ENCODE measurements around the gene PTPRM. TPM values are rescaled to one million over a fixed set of nuclear protein-coding genes. Genes with fewer than 3 reads are reported as not detected.

The PTPRM gene
- total and polyA plus RNA-seq, 4 donors: 9.2 to 23.0 (median 12.7) TPM

DNA sequence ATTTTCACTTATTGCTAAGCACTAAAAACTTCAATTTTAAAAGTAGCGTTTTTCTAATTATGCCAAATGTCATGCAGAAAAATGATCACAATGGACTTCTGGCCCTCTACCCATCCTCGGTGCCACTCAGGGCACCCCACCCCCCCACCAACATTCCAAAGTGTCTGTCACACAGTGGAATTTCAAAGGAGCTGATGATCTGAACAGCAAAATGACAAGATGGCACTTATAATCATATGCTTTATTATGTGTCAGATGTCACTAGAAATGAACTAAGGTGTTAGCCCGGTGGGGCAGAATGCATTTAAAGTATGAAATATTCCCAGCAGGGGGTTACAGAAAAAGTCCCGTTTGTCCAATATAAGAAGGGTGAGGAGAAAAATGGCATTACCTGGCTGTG is 681.5 kb downstream of the PTPRM start:
- DNase-seq (ENCODE audit: low spot score): no peak
- Histone ChIP-seq H3K4me3 (ENCODE audit: low read depth in 1 of 3, low read length in 3 of 3) (no peak overlapping the region), H3K27me3 (ENCODE audit: control insufficient read depth in 4 of 4, insufficient read depth in 4 of 4, low read length in 3 of 4) (no peaks in the 10 kb centered on the region), H3K9me3 (ENCODE audit: control insufficient read depth in 4 of 4, low read length in 3 of 4) (no peaks in the 10 kb centered on the region), H3K4me1 (ENCODE audit: control insufficient read depth in 4 of 4, insufficient read depth in 4 of 4, low read length in 3 of 4) (no peaks in the 10 kb centered on the region), H3K27ac (ENCODE audit: low read depth in 1 of 2, low read length in 2 of 2) (no peak overlapping the region), H3K36me3 (ENCODE audit: control insufficient read depth in 4 of 4, insufficient read depth in 3 of 4, low read depth in 1 of 4, low read length in 3 of 4) (peaks cover 0 to 1% (median 0%) of the 10 kb centered on the region in 4 donors), H3K9ac (ENCODE audit: low read depth in 1 of 2, low read length in 2 of 2) (no peak overlapping the region)
- TF ChIP-seq RAD21 (IDR thresholded peaks at IDR 0.05) (no peak), GABPA (IDR thresholded peaks at IDR 0.05 in 1 of 2, conservative IDR thresholded peaks at IDR 0.05 in 1 of 2) (no peak)
- TF ChIP-seq, protein P1, sequence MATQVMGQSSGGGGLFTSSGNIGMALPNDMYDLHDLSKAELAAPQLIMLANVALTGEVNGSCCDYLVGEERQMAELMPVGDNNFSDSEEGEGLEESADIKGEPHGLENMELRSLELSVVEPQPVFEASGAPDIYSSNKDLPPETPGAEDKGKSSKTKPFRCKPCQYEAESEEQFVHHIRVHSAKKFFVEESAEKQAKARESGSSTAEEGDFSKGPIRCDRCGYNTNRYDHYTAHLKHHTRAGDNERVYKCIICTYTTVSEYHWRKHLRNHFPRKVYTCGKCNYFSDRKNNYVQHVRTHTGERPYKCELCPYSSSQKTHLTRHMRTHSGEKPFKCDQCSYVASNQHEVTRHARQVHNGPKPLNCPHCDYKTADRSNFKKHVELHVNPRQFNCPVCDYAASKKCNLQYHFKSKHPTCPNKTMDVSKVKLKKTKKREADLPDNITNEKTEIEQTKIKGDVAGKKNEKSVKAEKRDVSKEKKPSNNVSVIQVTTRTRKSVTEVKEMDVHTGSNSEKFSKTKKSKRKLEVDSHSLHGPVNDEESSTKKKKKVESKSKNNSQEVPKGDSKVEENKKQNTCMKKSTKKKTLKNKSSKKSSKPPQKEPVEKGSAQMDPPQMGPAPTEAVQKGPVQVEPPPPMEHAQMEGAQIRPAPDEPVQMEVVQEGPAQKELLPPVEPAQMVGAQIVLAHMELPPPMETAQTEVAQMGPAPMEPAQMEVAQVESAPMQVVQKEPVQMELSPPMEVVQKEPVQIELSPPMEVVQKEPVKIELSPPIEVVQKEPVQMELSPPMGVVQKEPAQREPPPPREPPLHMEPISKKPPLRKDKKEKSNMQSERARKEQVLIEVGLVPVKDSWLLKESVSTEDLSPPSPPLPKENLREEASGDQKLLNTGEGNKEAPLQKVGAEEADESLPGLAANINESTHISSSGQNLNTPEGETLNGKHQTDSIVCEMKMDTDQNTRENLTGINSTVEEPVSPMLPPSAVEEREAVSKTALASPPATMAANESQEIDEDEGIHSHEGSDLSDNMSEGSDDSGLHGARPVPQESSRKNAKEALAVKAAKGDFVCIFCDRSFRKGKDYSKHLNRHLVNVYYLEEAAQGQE (IDR thresholded peaks at IDR 0.05): no peak
- 91% methylated on average over 4 of the region's 4 CpGs for WGBS

DNA sequence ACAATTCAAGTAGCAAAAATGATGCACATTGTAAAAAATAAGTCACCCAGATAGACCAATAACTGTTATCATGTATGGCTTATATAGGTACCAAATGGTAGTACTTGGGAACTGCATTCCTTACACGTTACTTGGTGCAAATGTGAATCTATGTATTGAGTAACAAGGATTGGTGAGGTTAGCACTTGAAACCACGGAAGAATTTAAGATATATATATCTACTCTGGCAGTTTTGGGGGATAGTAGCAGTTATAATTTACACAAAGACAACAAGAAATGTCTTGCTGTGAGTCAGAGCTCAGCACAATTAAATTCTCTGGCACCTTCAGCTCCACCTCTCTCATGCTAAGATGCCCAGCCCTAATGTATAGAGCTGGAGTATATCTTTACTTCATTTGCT is 682.7 kb downstream of the PTPRM start:
- DNase-seq (ENCODE audit: low spot score): no peak
- Histone ChIP-seq H3K9ac (ENCODE audit: low read depth in 1 of 2, low read length in 2 of 2) (no peak overlapping the region), H3K27ac (ENCODE audit: low read depth in 1 of 2, low read length in 2 of 2) (no peak overlapping the region), H3K4me3 (ENCODE audit: low read depth in 1 of 3, low read length in 3 of 3) (no peak overlapping the region), H3K9me3 (ENCODE audit: control insufficient read depth in 4 of 4, low read length in 3 of 4) (no peaks in the 10 kb centered on the region), H3K4me1 (ENCODE audit: control insufficient read depth in 4 of 4, insufficient read depth in 4 of 4, low read length in 3 of 4) (peaks cover 0 to 3% (median 2%) of the 10 kb centered on the region in 4 donors), H3K36me3 (ENCODE audit: control insufficient read depth in 4 of 4, insufficient read depth in 3 of 4, low read depth in 1 of 4, low read length in 3 of 4) (peaks cover 0 to 1% (median 0%) of the 10 kb centered on the region in 4 donors), H3K27me3 (ENCODE audit: control insufficient read depth in 4 of 4, insufficient read depth in 4 of 4, low read length in 3 of 4) (no peaks in the 10 kb centered on the region)
- WGBS: 92% methylated on average over 2 of the region's 2 CpGs
- no peak for TF ChIP-seq NR2F2 (IDR thresholded peaks at IDR 0.05)
- TF ChIP-seq, protein P2, sequence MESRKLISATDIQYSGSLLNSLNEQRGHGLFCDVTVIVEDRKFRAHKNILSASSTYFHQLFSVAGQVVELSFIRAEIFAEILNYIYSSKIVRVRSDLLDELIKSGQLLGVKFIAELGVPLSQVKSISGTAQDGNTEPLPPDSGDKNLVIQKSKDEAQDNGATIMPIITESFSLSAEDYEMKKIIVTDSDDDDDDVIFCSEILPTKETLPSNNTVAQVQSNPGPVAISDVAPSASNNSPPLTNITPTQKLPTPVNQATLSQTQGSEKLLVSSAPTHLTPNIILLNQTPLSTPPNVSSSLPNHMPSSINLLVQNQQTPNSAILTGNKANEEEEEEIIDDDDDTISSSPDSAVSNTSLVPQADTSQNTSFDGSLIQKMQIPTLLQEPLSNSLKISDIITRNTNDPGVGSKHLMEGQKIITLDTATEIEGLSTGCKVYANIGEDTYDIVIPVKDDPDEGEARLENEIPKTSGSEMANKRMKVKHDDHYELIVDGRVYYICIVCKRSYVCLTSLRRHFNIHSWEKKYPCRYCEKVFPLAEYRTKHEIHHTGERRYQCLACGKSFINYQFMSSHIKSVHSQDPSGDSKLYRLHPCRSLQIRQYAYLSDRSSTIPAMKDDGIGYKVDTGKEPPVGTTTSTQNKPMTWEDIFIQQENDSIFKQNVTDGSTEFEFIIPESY (IDR thresholded peaks at IDR 0.05): no peak
- TF ChIP-seq SP1 (IDR thresholded peaks at IDR 0.05): no peak
- TF ChIP-seq FOXA2 (IDR thresholded peaks at IDR 0.05): no peak
- TF ChIP-seq GABPA (IDR thresholded peaks at IDR 0.05 in 1 of 2, conservative IDR thresholded peaks at IDR 0.05 in 1 of 2): no peak

DNA sequence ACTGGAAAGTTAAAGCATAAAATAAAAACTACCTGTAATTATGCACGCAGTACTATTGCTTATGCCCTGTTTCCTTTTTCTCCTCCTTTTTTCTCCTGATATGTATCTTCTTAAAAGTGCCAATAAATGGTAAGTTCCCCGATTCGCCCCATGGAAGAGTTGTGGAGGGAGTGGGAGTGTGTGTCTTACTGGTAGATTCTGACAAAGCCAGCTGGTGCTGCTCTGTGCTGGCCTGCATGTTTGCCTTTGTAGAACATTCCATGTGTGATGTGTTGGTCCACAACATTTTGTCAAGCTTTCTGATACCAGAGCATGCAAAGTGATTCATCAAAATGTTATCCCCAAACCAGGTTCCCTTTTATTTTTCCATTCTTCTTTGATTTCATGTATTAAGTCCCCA is 685.3 kb downstream of the PTPRM start:
- no peak for DNase-seq (ENCODE audit: low spot score)
- Histone ChIP-seq H3K36me3 (ENCODE audit: control insufficient read depth in 4 of 4, insufficient read depth in 3 of 4, low read depth in 1 of 4, low read length in 3 of 4) (peaks cover 0 to 1% (median 0%) of the 10 kb centered on the region in 4 donors), H3K27ac (ENCODE audit: low read depth in 1 of 2, low read length in 2 of 2) (no peak overlapping the region), H3K9ac (ENCODE audit: low read depth in 1 of 2, low read length in 2 of 2) (no peak overlapping the region), H3K27me3 (ENCODE audit: control insufficient read depth in 4 of 4, insufficient read depth in 4 of 4, low read length in 3 of 4) (no peaks in the 10 kb centered on the region), H3K9me3 (ENCODE audit: control insufficient read depth in 4 of 4, low read length in 3 of 4) (no peaks in the 10 kb centered on the region), H3K4me3 (ENCODE audit: low read depth in 1 of 3, low read length in 3 of 3) (no peak overlapping the region), H3K4me1 (ENCODE audit: control insufficient read depth in 4 of 4, insufficient read depth in 4 of 4, low read length in 3 of 4) (peaks cover 0 to 3% (median 2%) of the 10 kb centered on the region in 4 donors)
- TF ChIP-seq, protein P3, sequence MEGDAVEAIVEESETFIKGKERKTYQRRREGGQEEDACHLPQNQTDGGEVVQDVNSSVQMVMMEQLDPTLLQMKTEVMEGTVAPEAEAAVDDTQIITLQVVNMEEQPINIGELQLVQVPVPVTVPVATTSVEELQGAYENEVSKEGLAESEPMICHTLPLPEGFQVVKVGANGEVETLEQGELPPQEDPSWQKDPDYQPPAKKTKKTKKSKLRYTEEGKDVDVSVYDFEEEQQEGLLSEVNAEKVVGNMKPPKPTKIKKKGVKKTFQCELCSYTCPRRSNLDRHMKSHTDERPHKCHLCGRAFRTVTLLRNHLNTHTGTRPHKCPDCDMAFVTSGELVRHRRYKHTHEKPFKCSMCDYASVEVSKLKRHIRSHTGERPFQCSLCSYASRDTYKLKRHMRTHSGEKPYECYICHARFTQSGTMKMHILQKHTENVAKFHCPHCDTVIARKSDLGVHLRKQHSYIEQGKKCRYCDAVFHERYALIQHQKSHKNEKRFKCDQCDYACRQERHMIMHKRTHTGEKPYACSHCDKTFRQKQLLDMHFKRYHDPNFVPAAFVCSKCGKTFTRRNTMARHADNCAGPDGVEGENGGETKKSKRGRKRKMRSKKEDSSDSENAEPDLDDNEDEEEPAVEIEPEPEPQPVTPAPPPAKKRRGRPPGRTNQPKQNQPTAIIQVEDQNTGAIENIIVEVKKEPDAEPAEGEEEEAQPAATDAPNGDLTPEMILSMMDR (IDR thresholded peaks at IDR 0.05; ENCODE audit: low read depth, low read length, missing input control): no peak
- TF ChIP-seq, protein P2 (IDR thresholded peaks at IDR 0.05): no peak
- TF ChIP-seq FOXA1 (IDR thresholded peaks at IDR 0.05): no peak
- TF ChIP-seq, protein P4, sequence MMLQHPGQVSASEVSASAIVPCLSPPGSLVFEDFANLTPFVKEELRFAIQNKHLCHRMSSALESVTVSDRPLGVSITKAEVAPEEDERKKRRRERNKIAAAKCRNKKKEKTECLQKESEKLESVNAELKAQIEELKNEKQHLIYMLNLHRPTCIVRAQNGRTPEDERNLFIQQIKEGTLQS (IDR thresholded peaks at IDR 0.05): no peak
- no peak for TF ChIP-seq SP1 (IDR thresholded peaks at IDR 0.05)
- no peak for TF ChIP-seq GABPA (IDR thresholded peaks at IDR 0.05 in 1 of 2, conservative IDR thresholded peaks at IDR 0.05 in 1 of 2)
- 98% methylated on average over 3 of the region's 3 CpGs for WGBS
